Measurements from ENCODE around the gene C12orf75.

Gene C12orf75

DNA sequence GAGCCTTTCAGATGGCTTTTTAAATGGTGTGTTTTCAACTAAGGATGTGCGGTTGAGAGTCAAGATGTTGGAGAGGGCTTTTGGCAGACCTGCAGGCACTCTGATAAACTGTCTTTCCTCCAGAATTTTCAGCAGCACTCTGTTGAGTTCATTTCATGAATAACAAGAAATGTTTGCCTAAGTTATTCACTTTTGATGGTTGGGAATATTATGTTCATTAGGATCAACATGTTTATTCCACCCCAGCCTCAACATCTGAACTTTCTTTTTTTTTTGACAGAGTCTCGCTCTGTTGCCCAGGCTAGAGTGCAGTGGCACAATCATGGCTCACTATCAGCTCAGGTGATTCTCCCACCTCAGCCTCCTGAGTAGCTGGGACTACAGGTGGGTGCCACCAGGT is 68.4 kb downstream of the C12orf75 start:
- no peak for DNase-seq

GRCh38 chr12:105399428-105400081 is 69.1 kb downstream of the C12orf75 start:
- H3K27me3 ChIP-seq: no peaks in the 10 kb centered on the region
- H3K36me3 ChIP-seq: peaks cover 0 to 7% (median 0%) of the 10 kb centered on the region in 3 donors
- no peak for DNase-seq
- TF ChIP-seq CTCF (IDR thresholded peaks at IDR 0.05): no peak
- no peaks in the 10 kb centered on the region for H3K9me3 ChIP-seq
- no peak overlapping the region for H3K4me3 ChIP-seq
- no peaks in the 10 kb centered on the region for H3K4me1 ChIP-seq
- H3K27ac ChIP-seq: no peak overlapping the region
- intact Hi-C loops (cut with DNase I; ENCODE audit: low total_unique reads): no loop called here

More for the DNA sequence above, 68.4 kb downstream of the C12orf75 start:
- no peaks in the 10 kb centered on the region for H3K27me3 ChIP-seq
- no peaks in the 10 kb centered on the region for H3K9me3 ChIP-seq
- no peak overlapping the region for H3K4me3 ChIP-seq
- peaks cover 0 to 7% (median 0%) of the 10 kb centered on the region in 3 donors for H3K36me3 ChIP-seq
- H3K27ac ChIP-seq: no peak overlapping the region
- TF ChIP-seq CTCF (IDR thresholded peaks at IDR 0.05): no peak
- H3K4me1 ChIP-seq: peaks cover 0 to 5% (median under 1%) of the 10 kb centered on the region in 4 donors
- intact Hi-C loops (cut with DNase I; ENCODE audit: low total_unique reads): no loop called here

- intact Hi-C loops (cut with DNase I; ENCODE audit: low total_unique reads): no loop called here
- Histone ChIP-seq H3K9me3 (no peaks in the 10 kb centered on the region), H3K4me1 (no peaks in the 10 kb centered on the region), H3K27ac (no peak overlapping the region), H3K27me3 (no peaks in the 10 kb centered on the region), H3K36me3 (peaks cover 0 to 7% (median 0%) of the 10 kb centered on the region in 3 donors), H3K4me3 (no peak overlapping the region)
- DNase-seq: no peak
- no peak for TF ChIP-seq CTCF (IDR thresholded peaks at IDR 0.05)
Measured at GRCh38 chr12:105400227-105400626, 69.7 kb downstream of the C12orf75 start.

DNA sequence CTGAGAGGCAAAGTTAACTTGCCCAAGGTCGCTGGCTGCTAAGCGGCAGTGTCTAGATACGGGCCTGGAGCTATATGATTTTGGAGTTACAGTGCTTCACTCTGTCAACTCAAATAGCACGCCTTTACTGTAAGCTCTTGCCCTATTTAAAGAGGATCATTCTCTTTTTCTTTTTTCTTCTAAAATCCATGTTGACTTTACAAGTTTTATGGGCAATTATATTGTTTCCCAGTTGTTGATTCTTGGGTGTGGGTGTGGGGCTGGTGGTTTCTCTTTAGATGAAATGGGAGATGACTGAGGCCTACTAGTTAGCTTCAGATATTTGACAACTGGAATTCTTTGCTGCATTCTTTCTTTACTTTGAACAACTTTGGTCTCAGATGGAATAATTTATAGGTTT is 70.7 kb downstream of the C12orf75 start:
- Histone ChIP-seq H3K4me3 (no peak overlapping the region), H3K27me3 (no peaks in the 10 kb centered on the region), H3K9me3 (no peaks in the 10 kb centered on the region), H3K27ac (no peak overlapping the region), H3K36me3 (peaks cover 0 to 7% (median 0%) of the 10 kb centered on the region in 3 donors), H3K4me1 (no peaks in the 10 kb centered on the region)
- TF ChIP-seq CTCF (IDR thresholded peaks at IDR 0.05): no peak
- intact Hi-C loops (cut with DNase I; ENCODE audit: low total_unique reads): no loop called here
- no peak for DNase-seq

GRCh38 chr12:105402366-105402765 is 71.9 kb downstream of the C12orf75 start:
- TF ChIP-seq CTCF (IDR thresholded peaks at IDR 0.05): no peak
- intact Hi-C loops (cut with DNase I; ENCODE audit: low total_unique reads): no loop called here
- no peak overlapping the region for H3K27ac ChIP-seq

More at GRCh38 chr12:105402366-105402765, 71.9 kb downstream of the C12orf75 start:
- Histone ChIP-seq H3K9me3 (no peaks in the 10 kb centered on the region), H3K27me3 (no peaks in the 10 kb centered on the region), H3K36me3 (peaks cover 0 to 7% (median 0%) of the 10 kb centered on the region in 3 donors), H3K4me1 (no peaks in the 10 kb centered on the region), H3K4me3 (no peak overlapping the region)
- no peak for DNase-seq

Measured in tibial artery (tissue), 4 donors.